AG08396 (cell line): ENCODE results near the gene SYTL1.
"Not testable (repeated sequence)": the region's sequence is repeated elsewhere in the genome, so short reads cannot be mapped to it uniquely, and the experiment has no call there.

Source experiments
- DNase-seq: peaks from one replicate; pipeline ENCODE4 v3.0.0; 2012; ENCODE audit warnings: low spot score, mixed read lengths

Gene SYTL1

GRCh38 chr1:27384797-27385196 is 43.0 kb downstream of the SYTL1 start:
- not testable (repeated sequence) for DNase-seq

- no peak for DNase-seq
These were observed 46.6 kb downstream of the SYTL1 start for GRCh38 chr1:27388337-27389005.

- DNase-seq, result peak; percentile 72
These were observed 49.8 kb downstream of the SYTL1 start for GRCh38 chr1:27391511-27392095.

- peak; percentile 98 for DNase-seq
These were observed 50.4 kb downstream of the SYTL1 start, which contains the start of gene GPR3 for GRCh38 chr1:27392096-27392777. Gene GPR3 (plus strand): TSS chr1:27392622. CDS start chr1:27393799, 1,177 bp downstream.

GRCh38 chr1:27392778-27393635 is 51.2 kb downstream of the SYTL1 start:
- DNase-seq, result no peak

- DNase-seq, result peak; percentile 5
These were observed 51.9 kb downstream of the SYTL1 start for GRCh38 chr1:27393641-27394281.

- no peak for DNase-seq
These were observed 52.4 kb downstream of the SYTL1 start for GRCh38 chr1:27394282-27394658.

GRCh38 chr1:27394925-27395324 is 53.1 kb downstream of the SYTL1 start:
- peak; percentile 27 for DNase-seq

- DNase-seq, result peak; percentile 86
These were observed 53.8 kb downstream of the SYTL1 start for GRCh38 chr1:27395441-27396195.

GRCh38 chr1:27397110-27397509 is 55.3 kb downstream of the SYTL1 start:
- peak; percentile 6 for DNase-seq

GRCh38 chr1:27397749-27398148 is 55.9 kb downstream of the SYTL1 start:
- no peak for DNase-seq

- peak; percentile 6 for DNase-seq
These were observed 56.8 kb downstream of the SYTL1 start for GRCh38 chr1:27398405-27399149.

- no peak for DNase-seq
These were observed 57.6 kb downstream of the SYTL1 start for GRCh38 chr1:27399251-27400025.

GRCh38 chr1:27400082-27400962 is 58.5 kb downstream of the SYTL1 start:
- peak; percentile 21 for DNase-seq

- no peak for DNase-seq
These were observed 59.1 kb downstream of the SYTL1 start for GRCh38 chr1:27400963-27401341.

- peak; percentile 72 for DNase-seq
These were observed 60.5 kb downstream of the SYTL1 start for GRCh38 chr1:27402349-27402754.

GRCh38 chr1:27403065-27403726 is 61.4 kb downstream of the SYTL1 start:
- DNase-seq, result peak; percentile 58
